ENCODE measurements around the gene TPT1.
"Not testable (repeated sequence)": the region's sequence is repeated elsewhere in the genome, so short reads cannot be mapped to it uniquely, and the experiment has no call there.

Gene TPT1

DNA sequence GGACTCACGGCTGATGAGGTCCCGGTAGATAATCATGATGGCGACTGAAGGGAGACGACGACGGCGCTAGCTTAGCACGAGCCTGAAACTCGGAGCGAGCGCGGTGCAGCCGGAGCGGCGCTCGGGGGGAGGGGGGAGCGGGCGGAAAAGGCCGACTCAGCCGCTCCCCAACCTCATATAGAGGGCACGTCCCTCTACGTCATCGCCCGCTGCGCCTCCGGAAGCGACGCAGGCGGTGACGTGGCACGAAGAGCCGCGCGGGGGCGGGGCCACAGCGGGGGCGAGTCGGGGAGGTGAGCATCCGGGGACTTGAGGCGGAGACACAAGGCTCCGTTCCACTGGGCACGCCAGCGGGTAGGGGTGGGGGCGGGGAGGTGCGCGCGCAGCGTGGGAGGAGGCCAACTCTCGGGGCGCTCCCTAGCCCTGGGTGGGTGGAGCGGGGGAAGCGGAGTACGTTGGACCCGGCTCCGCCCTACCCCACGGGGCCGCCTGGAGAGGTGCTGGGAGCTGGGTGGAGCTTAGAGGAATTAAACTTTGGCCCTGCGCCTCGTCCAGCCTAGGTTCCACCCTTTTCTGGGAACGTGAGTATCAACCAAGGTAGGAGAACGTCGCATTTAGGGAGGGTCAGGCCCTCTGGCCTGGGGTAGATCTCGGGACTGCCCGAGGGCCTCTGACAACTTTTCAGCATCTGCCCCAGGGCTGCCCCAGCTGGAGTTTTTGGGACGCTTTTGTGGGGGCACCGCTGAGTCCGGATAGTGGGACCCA lies at the start of gene TPT1:
Gene TPT1 (minus strand): TSS at position 150 of the 765 bp plus-strand sequence. CDS start 114 bp downstream, at position 36.
- peak; percentile 100 for DNase-seq (ENCODE audit: low spot score)

DNA sequence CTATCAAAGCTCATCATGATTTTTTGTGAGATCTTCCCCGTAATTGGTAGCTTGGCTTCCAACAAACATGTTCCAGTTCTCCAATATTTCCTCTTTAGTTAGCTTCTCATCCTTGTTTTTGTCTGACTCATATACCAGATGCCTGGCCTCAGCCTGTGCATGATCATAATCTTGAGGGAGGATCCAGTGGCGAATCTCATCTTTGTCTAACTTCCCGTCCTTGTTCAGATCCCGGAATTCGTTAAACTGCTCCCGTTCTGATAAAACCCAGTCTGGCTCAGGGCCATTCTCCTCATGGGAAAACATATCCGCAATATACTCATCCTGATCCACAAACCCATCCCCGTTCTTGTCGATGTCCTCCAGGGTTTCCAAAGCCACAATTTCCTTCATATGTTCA lies 49.4 kb upstream of the TPT1 start:
- not testable (repeated sequence) for DNase-seq (ENCODE audit: low spot score)

DNA sequence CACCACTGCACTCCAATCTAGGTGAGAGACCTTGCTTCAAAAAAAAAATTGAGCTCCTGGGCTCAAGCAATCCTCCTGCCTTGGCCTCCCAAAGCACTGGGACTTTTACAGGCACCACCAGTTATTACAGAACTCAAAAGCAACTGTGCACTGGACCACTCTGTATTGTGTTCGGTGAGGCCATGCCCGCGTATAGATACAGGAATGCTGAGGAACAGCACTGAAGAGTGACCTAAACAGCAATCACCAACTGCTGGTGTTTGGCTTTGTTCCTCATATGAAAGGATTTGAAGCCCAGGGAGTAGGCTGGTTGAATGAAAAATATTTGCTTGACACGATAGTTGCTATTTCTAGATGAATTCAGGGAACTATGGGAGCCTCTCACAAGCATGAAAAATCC lies 47.7 kb upstream of the TPT1 start:
- DNase-seq (ENCODE audit: low spot score), result no peak

DNA sequence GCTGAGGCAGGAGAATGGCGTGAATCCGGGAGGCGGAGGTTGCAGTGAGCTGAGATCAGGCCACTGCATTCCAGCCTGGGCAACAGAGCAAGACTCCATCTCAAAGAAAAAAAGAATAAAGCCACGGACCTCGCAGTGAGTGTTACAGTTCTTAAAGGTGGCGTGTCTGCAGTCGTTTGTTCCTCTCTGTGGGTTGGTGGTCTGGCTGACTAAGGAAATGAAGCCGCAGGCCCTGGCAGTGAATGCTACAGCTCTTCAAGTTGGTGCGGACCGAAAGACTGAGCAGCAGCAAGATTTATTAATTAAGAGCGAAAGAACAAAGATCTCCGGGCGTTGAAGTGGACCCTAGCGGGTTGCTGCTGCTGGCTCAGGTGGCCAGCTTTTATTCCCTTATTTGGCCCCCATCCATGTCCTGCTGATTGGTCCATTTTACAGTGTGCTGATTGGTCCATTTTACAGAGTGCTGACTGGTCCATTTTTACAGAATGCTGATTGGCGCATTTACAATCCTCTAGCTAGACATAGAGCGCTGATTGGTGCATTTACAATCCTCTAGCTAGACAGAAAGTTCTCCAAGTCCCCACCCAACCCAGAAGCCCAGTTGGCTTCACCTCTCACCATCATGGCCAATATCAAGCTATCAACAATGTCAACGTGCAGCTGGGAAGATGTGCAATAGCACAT lies 46.1 kb upstream of the TPT1 start:
- DNase-seq (ENCODE audit: low spot score), result not testable (repeated sequence)

DNA sequence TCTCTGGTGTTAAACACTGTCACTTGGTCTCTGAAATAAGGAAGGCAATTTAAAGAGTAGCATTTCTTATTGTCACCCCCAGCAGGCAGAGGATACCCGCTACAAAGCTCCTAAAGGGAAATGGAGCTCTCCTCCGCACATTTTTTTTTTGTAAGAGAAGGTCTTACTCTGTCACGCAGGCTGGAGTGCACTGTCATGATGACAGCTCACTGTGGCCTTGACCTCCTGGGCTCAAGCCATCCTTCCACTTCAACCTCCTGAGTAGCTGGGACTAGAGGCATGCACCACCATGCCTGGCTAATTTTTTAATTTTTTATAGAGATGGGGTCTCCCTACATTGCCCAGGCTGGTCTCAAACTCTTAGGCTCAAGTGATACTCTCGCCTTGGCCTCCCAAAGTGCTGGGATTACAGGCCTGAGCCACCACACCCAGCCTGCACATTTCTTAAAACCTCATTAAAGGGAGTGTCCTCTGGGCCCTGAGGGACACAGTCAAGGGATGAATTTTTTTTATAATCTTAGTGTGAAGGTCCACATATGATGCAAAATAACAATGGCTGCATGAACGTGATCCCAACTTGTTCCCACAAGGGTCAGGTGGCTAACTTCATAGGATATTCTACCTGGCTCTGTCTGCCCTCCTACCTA lies 45.0 kb upstream of the TPT1 start:
- no peak for DNase-seq (ENCODE audit: low spot score)

DNA sequence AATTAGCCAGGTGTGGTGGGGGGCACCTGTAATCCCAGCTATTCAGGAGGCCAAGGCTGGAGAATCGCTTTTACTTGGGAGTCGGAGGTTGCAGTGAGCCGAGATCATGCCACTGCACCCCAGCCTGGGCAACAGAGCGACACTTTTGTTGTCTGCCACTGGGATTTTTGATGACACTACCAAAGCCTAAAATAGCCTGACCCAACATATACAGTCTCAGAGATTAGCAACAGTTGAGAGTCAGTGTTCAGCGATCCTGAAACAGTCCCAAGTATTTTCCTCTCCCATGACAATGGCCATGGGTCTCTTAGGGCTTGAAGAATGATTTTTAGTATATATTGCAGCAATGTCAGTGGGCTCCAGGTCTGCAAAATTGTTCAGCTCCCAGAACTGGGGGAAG lies 44.3 kb upstream of the TPT1 start:
- no peak for DNase-seq (ENCODE audit: low spot score)

DNA sequence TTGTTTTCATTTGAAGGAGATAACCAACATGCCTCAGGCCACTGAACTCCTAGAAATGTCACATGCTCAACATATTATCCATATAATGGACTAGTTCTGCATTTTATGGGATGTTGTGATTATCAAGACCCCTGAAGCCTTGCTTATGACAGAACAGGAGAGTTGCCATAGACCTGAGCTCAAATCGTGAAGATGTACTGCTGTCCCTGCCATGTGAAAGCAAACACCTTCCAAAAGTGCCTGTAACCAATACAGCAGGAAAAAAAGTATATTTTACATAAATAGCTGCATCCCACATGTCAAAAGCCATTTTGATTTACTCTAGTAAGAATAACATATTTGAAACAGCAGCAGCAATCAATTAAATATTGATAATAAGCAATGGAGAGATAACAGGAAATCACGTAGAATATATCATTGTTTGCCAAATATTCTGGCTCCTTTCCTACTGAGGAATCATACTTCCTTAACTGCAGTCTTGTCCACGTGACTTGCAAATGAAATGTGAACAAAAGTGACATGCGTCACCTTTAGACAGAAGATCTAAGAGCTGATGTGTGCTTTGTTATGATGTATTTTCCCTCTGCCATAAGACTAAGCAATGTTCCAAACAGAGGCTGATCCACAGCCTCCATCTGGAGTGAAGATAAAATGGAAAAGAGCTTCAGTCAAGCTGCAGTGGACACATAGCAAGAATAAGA lies 43.6 kb upstream of the TPT1 start:
- no peak for DNase-seq (ENCODE audit: low spot score)

DNA sequence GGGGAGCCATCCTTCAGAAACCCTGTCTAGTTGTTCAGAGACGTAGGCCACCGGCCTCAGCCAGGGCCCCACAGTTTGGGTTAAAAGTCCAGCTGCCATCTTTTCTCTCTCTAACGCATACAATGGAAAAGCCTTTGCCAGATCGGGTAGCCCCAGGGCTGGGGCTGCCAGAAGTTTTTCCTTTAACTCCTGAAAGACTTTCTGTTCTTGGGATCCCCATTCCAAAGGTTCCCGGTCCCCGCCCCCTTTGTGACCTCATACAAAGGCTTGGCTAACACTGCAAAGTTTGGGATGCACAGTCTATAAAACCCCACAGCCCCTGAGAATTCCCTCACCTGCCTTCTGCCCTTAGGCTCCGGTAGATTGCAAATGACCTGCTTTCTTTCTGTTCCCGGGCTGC lies 41.8 kb upstream of the TPT1 start:
- DNase-seq (ENCODE audit: low spot score), result not testable (repeated sequence)

DNA sequence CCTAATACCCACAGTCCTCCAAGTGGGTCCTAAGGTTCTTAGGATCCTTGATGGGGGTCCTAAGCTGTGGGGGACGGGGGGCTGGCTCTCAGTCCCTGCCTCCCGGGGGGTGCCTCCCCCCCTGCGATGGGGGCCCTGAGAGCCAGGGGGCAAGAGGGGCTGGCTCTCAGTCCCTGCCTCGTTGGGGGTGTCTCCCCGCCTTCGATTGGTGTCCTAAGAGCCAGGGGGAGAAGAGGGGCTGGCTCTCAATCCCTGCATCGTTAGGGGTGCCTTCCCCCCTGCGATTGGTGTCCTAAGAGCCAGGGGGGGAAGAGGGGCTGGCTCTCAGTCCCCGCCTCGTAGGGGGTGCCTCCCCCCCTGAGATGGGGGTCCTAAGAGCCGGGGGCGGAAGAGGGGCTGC lies 40.2 kb upstream of the TPT1 start:
- no peak for DNase-seq (ENCODE audit: low spot score)

DNA sequence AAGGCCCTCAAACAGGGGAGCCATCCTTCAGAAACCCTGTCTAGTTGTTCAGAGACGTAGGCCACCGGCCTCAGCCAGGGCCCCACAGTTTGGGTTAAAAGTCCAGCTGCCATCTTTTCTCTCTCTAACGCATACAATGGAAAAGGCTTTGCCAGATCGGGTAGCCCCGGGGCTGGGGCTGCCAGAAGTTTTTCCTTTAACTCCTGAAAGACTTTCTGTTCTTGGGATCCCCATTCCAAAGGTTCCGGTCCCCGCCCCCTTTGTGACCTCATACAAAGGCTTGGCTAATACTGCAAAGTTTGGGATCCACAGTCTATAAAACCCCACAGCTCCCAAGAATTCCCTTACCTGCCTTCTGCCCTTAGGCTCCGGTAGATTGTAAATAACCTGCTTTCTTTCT lies 39.7 kb upstream of the TPT1 start:
- DNase-seq (ENCODE audit: low spot score), result not testable (repeated sequence)

DNA sequence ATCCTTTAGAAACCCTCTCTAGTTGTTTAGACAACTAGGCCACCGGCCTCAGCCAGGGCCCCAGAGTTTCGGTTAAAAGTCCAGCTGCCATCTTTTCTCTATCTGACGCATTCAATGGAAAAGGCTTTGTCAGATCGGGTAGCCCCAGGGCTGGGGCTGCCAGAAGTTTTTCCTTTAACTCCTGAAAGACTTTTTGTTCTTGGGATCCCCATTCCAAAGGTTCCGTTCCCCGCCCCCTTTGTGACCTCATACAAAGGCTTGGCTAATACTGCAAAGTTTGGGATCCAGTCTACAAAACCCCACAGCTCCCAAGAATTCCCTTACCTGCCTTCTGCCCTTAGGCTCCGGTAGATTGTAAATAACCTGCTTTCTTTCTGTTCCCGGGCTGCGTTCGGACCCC lies 38.5 kb upstream of the TPT1 start:
- not testable (repeated sequence) for DNase-seq (ENCODE audit: low spot score)

DNA sequence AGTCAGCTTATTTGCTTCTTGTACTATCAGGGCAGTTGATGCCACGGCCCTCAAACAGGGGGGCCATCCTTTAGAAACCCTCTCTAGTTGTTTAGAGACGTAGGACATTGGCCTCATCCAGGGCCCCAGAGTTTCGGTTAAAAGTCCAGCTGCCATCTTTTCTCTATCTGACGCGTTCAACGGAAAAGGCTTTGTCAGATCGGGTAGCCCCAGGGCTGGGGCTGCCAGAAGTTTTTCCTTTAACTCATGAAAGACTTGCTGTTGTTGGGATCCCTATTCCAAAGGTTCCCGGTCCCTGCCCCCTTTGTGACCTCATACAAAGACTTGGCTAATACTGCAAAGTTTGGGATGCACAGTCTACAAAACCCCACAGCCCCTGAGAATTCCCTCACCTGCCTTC lies 37.8 kb upstream of the TPT1 start:
- DNase-seq (ENCODE audit: low spot score), result not testable (repeated sequence)

DNA sequence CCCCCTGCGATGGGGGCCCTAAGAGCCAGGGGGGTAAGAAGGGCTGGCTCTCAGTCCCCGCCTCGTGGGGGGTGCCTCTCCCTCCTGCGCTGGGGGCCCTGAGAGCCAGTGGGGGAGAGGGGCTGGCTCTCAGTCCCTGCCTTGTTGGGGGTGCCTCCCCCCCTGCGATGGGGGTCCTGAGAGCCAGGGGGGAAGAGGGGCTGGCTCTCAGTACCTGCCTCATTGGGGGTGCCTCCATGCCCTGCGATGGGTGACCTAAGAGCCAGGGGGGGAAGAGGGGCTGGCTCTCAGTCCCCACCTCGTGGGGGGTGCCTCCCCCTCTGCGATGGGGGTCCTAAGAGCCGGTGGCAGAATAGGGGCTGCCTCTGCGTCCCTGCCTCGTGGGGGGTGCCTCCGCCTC lies 36.3 kb upstream of the TPT1 start:
- DNase-seq (ENCODE audit: low spot score), result not testable (repeated sequence)

DNA sequence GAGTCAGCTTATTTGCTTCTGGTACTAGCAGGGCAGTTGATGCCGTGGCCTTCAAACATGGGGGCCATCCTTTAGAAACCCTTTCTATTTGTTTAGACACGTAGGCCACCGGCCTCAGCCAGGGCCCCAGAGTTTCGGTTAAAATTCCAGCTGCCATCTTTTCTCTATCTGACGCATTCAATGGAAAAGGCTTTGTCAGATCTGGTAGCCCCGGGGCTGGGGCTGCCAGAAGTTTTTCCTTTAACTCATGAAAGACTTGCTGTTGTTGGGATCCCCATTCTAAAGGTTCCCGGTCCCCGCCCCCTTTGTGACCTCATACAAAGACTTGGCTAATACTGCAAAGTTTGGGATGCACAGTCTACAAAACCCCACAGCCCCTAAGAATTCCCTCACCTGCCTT lies 35.7 kb upstream of the TPT1 start:
- DNase-seq (ENCODE audit: low spot score), result not testable (repeated sequence)

DNA sequence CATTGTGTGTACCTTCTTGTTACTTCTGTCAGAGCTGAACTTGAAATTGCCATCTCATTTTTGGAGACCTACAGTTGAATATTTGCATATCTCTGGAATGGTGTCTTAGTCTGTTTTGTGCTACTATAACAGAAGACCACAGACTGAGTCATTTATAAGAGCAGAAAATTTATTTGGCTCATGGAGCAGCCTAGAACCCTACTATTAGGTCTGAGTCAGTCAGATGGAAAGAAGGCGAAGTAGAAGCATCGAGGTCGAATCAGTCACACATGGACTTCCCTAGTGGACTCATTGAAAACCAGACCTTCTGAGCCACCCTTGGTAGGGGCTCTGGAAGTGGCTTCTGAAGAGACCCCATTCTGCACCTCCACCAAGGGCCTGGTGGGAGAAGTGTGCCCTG lies 33.9 kb upstream of the TPT1 start:
- DNase-seq (ENCODE audit: low spot score), result peak; percentile 21

DNA sequence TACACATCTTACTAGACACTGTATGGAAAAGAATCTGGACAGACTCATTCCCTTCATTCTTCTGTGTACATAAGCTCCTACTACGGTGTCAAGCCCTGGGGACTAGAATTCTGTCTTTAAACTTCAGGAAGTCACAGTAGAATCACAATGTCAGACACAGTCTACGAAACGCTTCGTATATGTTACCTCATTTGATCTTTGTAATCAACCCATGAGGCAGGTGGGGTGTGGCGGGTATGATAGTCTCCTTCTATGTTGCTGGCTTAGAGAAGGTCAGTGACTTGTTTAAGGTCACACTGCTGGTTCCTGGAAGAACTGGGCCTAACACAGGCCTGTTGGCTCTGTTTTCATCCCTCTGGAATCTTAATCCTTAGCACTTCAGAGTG lies 32.2 kb upstream of the TPT1 start:
- DNase-seq (ENCODE audit: low spot score), result no peak

DNA sequence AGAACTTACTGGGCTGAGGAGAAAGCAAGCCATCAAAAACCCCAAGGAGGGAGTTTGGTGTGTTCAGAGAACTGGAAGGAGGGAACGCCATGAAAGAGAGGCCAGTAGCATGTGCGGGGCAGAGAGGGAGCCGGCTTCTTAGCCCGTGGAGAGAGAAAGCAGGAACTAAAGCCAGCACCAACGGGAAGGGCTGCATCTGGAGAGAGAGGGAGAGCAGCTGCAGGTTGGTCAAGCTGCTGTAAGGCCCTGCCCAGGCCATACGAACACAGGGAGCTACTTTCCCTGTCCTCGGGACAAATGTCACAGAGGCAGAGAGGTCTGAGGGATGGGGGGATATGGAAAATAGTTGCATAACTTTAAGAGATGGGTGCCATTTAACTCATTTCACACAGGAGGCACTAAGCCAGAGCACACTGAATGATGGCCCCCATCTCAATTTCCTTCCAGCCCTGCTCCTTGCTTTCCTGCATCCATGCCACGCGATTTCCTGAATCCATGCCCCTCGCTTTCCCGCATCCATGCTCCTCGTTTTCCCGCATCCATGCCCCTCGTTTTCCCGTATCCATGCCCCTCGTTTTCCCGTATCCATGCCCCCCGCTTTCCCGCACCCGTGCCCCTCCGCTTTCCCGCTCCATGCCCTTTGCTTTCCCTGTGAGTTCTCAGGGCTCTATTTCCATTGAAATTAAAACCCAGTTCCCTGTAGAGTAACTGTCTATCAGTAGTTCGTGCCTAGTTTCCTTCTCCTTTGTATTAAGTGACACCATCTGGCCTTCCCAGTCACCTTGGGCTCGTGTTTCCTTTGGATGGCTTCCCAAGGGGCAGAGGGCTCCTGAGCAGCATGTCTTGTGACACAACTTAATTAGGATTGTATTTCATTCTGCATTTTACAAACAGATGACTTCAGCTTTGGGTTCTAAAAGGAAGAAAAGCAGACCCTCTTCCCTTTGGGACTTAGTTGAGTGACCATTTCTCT lies 31.5 kb upstream of the TPT1 start:
- no peak for DNase-seq (ENCODE audit: low spot score)

DNA sequence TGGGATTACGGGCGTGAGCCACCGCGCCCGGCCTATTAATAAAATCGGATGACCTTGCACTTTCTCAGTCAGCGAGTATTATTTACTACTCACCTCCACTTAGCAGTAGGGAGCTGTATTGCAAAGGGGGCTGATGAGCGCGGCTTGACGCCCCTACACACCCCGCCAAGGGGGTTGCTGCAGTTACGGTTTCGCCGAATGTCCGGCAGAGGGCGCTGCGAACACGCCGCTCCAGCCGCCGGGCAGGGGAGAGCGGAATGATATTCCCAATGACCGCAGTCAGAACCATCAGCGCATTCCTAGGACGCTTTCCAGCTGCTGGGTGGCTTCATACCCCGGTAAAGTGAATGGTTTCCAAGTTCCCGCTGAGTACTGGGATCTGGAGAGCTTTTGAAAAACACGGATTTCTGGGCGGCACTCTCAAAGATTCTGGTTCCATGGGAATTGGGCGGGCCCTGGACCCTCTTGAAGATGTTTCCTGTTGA lies 30.0 kb upstream of the TPT1 start:
- DNase-seq (ENCODE audit: low spot score), result peak; percentile 64

DNA sequence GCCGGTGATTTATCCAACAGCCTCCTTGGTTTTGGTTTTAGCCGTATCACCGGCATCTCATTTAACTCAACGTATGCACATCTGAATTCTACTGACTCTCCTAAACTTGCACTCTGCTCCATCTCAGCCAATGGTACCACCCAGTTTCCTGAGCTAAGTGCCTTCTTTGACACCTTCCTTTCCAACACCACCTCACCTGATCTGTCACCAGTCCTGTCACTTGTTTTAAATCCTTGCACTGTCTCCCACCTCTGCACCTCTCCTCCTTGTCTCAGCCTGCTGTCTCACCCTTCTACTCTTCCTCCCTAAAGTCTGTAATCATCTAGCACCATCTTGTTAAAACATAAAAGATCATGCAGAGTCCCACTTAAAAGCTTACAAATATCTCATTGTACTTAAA lies 28.1 kb upstream of the TPT1 start:
- DNase-seq (ENCODE audit: low spot score), result no peak

DNA sequence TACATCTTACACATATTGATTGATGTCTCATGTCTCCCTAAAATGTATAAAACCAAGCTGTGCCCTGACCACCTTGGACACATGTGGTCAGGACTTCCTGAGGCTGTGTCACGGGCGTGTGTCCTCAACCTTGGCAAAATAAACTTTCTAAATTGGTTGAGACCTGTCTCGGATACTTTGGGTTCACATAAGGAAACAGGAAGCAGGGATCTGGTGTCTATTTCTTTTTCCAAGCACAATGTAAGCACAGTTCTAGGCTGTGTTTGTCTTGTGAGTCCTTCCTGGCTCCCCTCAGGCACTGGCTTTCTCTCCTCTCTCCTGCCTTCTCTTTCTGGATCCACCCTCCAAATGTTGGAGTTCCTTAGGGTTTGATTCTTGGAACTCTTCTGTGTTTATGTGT lies 27.6 kb upstream of the TPT1 start:
- DNase-seq (ENCODE audit: low spot score), result no peak

DNA sequence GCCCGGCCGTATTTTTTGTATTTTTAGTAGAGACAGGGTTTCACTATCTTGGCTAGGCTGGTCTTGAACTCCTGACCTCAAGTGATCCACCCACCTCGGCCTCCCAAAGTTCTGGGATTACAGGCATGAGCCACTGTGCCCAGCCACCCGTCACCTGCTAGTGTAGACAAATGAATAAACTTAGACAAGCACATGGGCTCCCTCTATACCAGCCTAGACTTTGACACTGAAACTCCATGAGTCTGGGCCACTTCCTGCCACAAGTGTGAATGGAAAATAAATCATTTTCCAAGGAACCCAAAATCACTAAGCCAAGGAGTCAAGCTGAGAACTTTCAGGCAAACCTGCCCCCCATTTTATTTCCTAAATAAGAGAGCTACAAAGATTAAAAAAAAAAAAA lies 27.0 kb upstream of the TPT1 start:
- DNase-seq (ENCODE audit: low spot score), result no peak

Data from AG08395 (cell line).